Progenitor cell of endocrine pancreas (in vitro differentiated cells): ENCODE data around the gene C1QL2. TPM values are rescaled to one million over a fixed set of nuclear protein-coding genes. Genes with fewer than 3 reads are reported as not detected.

Experiments
- DNase-seq: peaks from one replicate; pipeline ENCODE4 v3.0.0; 2021; ENCODE audit warnings: low spot score; ENCODE audit not compliant: unreplicated experiment
- H3K27ac Mint-ChIP-seq: 2 replicates; pipeline ENCODE4 v1.8.0; 2021; ENCODE audit warnings: mild to moderate bottlenecking, moderate library complexity, mixed read lengths
- H3K27me3 Mint-ChIP-seq: 2 replicates; pipeline ENCODE4 v1.8.0; 2021; ENCODE audit warnings: mixed read lengths
- H3K36me3 Mint-ChIP-seq: 2 replicates; pipeline ENCODE4 v1.8.0; 2022; ENCODE audit warnings: mixed read lengths; ENCODE audit not compliant: insufficient read depth
- H3K4me1 Mint-ChIP-seq: 2 replicates; pipeline ENCODE4 v1.8.0; 2021; ENCODE audit warnings: low read depth, mixed read lengths
- H3K4me3 Mint-ChIP-seq: 2 replicates; pipeline ENCODE4 v1.8.0; 2021; ENCODE audit warnings: low read depth, mild to moderate bottlenecking, moderate library complexity, mixed read lengths
- H3K9me3 Mint-ChIP-seq: 2 replicates; pipeline ENCODE4 v1.8.0; 2021; ENCODE audit warnings: low read depth, mixed read lengths
- total RNA-seq: library from RNA; stranded (reverse); gene quantifications from 2 replicates; pipeline ENCODE4 v1.2.1, GENCODE V29; 2021
- TF ChIP-seq, protein P1 (sequence below): fragments of 200-600 bp; sonication (generic); IDR thresholded peaks from one replicate; pipeline ENCODE4 v1.5.0; 2021; ENCODE audit warnings: antibody characterized with exemption, mild to moderate bottlenecking; ENCODE audit not compliant: unreplicated experiment

C1QL2 gene
- total RNA-seq, 1 donor from 2014 or later, result 0.14 TPM

DNA sequence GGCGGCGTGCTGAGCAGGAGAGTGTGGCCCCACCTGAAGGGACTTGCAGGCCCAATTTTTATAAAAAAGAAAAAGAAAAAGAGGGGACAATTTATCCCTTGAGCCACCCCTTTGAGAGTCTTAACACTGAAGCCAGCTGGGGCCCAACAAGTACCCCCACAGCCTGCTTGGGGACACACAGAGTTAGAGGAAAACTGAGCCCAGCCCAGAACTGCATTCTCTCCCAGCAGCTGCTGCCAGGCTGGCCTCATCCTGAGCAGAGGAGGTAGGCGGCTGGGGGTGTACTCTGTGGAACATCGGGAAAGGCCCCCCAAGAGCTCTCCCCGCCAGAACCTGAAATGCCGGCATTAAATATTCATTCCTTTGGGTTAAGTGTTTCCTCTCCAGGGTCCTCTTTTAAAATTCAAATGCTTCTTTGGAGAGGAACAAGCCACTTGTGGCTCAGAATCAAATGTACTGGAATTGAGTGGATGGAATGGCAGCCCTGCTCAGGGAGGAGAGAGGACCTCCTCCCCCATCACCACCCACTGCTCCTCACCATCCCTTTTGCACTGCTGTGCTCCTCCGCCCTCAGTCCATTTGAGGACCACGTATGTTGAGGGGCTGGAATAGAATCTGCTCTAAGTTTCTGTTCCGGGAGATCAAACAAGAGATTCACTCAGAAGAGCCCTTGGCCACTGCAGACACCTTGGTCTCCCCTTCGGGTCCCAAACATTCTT is 45.6 kb downstream of the C1QL2 start:
- Mint-ChIP-seq H3K9me3 (peaks cover 11% of the 10 kb centered on the region), H3K27me3 (peaks cover 33% of the 10 kb centered on the region), H3K36me3 (peaks cover 1% of the 10 kb centered on the region), H3K4me1 (peaks cover 8% of the 10 kb centered on the region), H3K27ac (no peak overlapping the region), H3K4me3 (no peak overlapping the region)
- no peak for DNase-seq
- TF ChIP-seq, protein P1, sequence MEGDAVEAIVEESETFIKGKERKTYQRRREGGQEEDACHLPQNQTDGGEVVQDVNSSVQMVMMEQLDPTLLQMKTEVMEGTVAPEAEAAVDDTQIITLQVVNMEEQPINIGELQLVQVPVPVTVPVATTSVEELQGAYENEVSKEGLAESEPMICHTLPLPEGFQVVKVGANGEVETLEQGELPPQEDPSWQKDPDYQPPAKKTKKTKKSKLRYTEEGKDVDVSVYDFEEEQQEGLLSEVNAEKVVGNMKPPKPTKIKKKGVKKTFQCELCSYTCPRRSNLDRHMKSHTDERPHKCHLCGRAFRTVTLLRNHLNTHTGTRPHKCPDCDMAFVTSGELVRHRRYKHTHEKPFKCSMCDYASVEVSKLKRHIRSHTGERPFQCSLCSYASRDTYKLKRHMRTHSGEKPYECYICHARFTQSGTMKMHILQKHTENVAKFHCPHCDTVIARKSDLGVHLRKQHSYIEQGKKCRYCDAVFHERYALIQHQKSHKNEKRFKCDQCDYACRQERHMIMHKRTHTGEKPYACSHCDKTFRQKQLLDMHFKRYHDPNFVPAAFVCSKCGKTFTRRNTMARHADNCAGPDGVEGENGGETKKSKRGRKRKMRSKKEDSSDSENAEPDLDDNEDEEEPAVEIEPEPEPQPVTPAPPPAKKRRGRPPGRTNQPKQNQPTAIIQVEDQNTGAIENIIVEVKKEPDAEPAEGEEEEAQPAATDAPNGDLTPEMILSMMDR, result no peak

DNA sequence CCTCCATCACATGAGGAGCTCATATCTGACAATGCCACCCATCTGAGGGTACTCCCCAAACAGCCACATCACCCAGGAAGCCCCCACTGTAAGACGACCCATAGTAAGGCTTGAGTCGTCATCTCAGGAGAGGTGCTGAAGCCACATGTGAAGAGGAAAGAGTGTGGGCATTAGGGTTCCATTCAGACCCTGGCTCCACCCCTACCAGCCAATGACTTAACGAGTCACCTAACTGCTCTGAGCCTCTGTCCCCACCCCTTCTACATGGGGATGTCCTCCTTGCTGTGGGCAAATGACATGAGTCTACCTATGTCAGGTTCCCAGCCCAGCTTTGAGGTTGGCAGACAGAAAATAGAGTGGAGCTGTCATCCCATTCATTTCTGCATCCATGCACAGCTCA is 46.3 kb downstream of the C1QL2 start:
- H3K9me3 Mint-ChIP-seq, result peaks cover 11% of the 10 kb centered on the region
- no peak for DNase-seq
- peaks cover 8% of the 10 kb centered on the region for H3K4me1 Mint-ChIP-seq
- TF ChIP-seq, protein P1, result no peak
- H3K4me3 Mint-ChIP-seq, result no peak overlapping the region
- peak overlapping the region; percentile 15 for H3K27ac Mint-ChIP-seq
- peaks cover 29% of the 10 kb centered on the region for H3K27me3 Mint-ChIP-seq
- H3K36me3 Mint-ChIP-seq, result peaks cover 1% of the 10 kb centered on the region

DNA sequence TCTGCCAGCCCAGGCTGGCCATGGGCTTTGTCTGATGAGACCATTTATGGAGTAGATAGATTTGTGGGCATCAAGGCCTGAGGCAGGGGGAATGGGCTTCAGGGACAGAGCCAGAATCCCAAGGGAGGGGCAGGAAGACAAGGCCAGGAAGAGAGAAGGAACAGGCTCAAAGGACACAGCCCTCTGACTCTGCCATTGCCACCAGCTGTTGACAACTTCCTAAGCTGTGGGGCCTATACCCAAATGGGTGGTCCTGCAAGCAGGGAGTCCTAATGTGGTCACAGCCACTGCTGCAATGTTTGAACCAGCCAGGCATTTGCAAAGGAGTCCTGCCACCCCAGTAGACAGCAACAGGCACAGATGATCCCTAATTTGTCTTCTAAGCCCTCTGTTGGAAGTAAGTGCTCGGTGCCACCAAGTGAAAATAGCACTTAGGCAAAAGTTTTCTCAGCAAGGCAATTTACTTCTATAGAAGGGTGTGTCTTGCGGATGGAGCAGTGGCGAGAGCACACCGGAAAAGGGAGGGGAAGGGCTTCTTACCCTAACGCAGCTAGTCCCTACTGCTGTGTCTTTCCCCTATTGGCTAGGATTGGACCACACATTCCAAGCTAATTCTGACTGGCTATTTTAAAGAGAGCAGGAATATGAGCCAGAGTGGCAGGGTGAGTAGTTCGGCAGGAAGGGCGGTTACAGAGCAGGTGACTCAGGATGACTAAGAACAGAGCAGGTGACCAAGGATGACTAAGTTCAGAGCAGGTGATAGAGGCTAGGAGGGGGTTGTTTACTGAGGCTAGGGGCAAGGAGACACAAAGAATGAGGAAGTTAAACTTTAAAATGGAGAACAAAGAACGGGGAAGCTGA is 47.2 kb downstream of the C1QL2 start:
- H3K27ac Mint-ChIP-seq, result peak overlapping the region; percentile 15

DNA sequence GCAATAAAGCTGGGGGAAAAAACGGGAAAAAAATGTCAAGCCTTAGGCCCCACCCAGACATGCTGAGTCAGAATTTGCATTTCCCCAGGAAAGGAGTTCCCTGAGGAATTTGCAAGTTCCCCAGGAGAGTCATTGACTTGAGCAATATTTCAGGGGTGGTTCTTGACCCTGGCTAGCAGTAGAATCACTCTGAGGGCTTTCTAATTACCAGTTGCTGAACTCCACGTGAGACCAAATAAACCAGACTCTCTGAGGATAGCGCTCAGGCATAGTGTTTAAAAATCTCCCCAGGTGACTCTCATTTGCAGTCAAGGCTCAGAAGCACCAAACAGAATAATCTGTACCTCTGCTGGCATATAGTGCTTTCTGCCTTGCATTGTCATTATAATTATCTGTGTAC is 48.7 kb downstream of the C1QL2 start:
- Mint-ChIP-seq H3K4me1 (peaks cover 8% of the 10 kb centered on the region), H3K27ac (no peak overlapping the region), H3K27me3 (peaks cover 16% of the 10 kb centered on the region)

More for the DNA sequence above, 47.2 kb downstream of the C1QL2 start:
- TF ChIP-seq, protein P1, result no peak
- H3K4me3 Mint-ChIP-seq, result no peak overlapping the region
- peaks cover 8% of the 10 kb centered on the region for H3K4me1 Mint-ChIP-seq
- no peak for DNase-seq
- H3K9me3 Mint-ChIP-seq, result peaks cover 11% of the 10 kb centered on the region
- H3K36me3 Mint-ChIP-seq, result peaks cover 1% of the 10 kb centered on the region
- peaks cover 22% of the 10 kb centered on the region for H3K27me3 Mint-ChIP-seq

DNA sequence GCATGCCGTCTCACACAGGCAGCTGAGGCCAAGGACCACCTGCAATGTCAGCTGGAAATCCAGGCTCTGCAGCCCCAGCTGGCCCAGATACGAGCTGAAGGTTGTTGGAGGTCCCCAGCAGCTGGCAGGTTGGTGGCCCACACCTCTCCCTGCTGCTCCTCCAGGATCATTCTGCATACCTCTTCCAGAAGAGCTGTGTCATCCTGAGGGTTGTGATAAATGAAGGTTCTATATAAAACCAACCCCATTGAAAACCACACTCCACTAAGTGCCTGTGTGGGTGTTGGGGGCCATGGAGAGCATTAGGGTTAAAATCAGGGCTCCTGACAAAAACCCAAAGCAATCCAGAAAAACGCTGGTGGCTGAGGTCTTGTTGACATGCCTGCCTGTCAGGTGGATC is 50.4 kb downstream of the C1QL2 start:
- Mint-ChIP-seq H3K4me1 (peaks cover 8% of the 10 kb centered on the region), H3K27ac (no peak overlapping the region), H3K27me3 (peaks cover 20% of the 10 kb centered on the region), H3K4me3 (no peak overlapping the region), H3K9me3 (peaks cover 11% of the 10 kb centered on the region), H3K36me3 (peaks cover 1% of the 10 kb centered on the region)
- TF ChIP-seq, protein P1, result no peak
- no peak for DNase-seq

More for the DNA sequence above, 48.7 kb downstream of the C1QL2 start:
- DNase-seq, result no peak
- Mint-ChIP-seq H3K4me3 (no peak overlapping the region), H3K9me3 (peaks cover 11% of the 10 kb centered on the region), H3K36me3 (peaks cover 1% of the 10 kb centered on the region)
- TF ChIP-seq, protein P1, result no peak
